Measurements from ENCODE around the gene CYP17A1. TPM values are rescaled to one million over a fixed set of nuclear protein-coding genes. Genes with fewer than 3 reads are reported as not detected.

Gene CYP17A1
- total and polyA plus RNA-seq, 4 donors, result 0.44 to 0.79 (median 0.65) TPM

GRCh38 chr10:102813017-102813541 lies 24.1 kb downstream of the CYP17A1 start:
- peaks cover 24% of the 10 kb centered on the region for H3K4me1 ChIP-seq (ENCODE audit: control insufficient read depth, insufficient read depth, low read length)
- no peak overlapping the region for H3K4me3 ChIP-seq (ENCODE audit: low read depth, low read length)
- 96% methylated on average over 16 of the region's 17 CpGs for WGBS (ENCODE audit: insufficient coverage)
- no peaks in the 10 kb centered on the region for H3K9me3 ChIP-seq (ENCODE audit: control insufficient read depth, insufficient read depth, low read length)
- H3K36me3 ChIP-seq (ENCODE audit: control insufficient read depth, insufficient read depth, low read length), result peaks cover 62% of the 10 kb centered on the region
- no peak for DNase-seq (ENCODE audit: low read depth in 4 of 6, low spot score in 6 of 6)
- H3K27me3 ChIP-seq (ENCODE audit: control insufficient read depth, insufficient read depth, low read length), result no peaks in the 10 kb centered on the region
- H3K27ac ChIP-seq (ENCODE audit: low read depth, low read length), result no peak overlapping the region

- Histone ChIP-seq H3K27ac (ENCODE audit: low read depth, low read length) (no peak overlapping the region), H3K4me1 (ENCODE audit: control insufficient read depth, insufficient read depth, low read length) (peaks cover 24% of the 10 kb centered on the region), H3K9me3 (ENCODE audit: control insufficient read depth, insufficient read depth, low read length) (no peaks in the 10 kb centered on the region), H3K36me3 (ENCODE audit: control insufficient read depth, insufficient read depth, low read length) (peaks cover 62% of the 10 kb centered on the region), H3K27me3 (ENCODE audit: control insufficient read depth, insufficient read depth, low read length) (no peaks in the 10 kb centered on the region), H3K4me3 (ENCODE audit: low read depth, low read length) (no peak overlapping the region)
- DNase-seq (ENCODE audit: low read depth in 4 of 6, low spot score in 6 of 6), result no peak
- WGBS (ENCODE audit: insufficient coverage), result 59% methylated on average over 6 of the region's 9 CpGs
Measured at GRCh38 chr10:102812231-102812876, 24.9 kb downstream of the CYP17A1 start.

GRCh38 chr10:102811346-102811745 lies 25.9 kb downstream of the CYP17A1 start:
- Histone ChIP-seq H3K4me3 (ENCODE audit: low read depth, low read length) (no peak overlapping the region), H3K9me3 (ENCODE audit: control insufficient read depth, insufficient read depth, low read length) (no peaks in the 10 kb centered on the region), H3K27ac (ENCODE audit: low read depth, low read length) (no peak overlapping the region), H3K4me1 (ENCODE audit: control insufficient read depth, insufficient read depth, low read length) (peaks cover 24% of the 10 kb centered on the region), H3K27me3 (ENCODE audit: control insufficient read depth, insufficient read depth, low read length) (no peaks in the 10 kb centered on the region), H3K36me3 (ENCODE audit: control insufficient read depth, insufficient read depth, low read length) (peaks cover 60% of the 10 kb centered on the region)
- WGBS (ENCODE audit: insufficient coverage), result 85% methylated on average over 3 of the region's 3 CpGs
- DNase-seq (ENCODE audit: low read depth in 4 of 6, low spot score in 6 of 6), result no peak

GRCh38 chr10:102808380-102808779 lies 28.8 kb downstream of the CYP17A1 start:
- no peak for DNase-seq (ENCODE audit: low read depth in 4 of 6, low spot score in 6 of 6)
- Histone ChIP-seq H3K4me3 (ENCODE audit: low read depth, low read length) (no peak overlapping the region), H3K4me1 (ENCODE audit: control insufficient read depth, insufficient read depth, low read length) (peaks cover 4% of the 10 kb centered on the region), H3K36me3 (ENCODE audit: control insufficient read depth, insufficient read depth, low read length) (peaks cover 37% of the 10 kb centered on the region), H3K27ac (ENCODE audit: low read depth, low read length) (no peak overlapping the region), H3K9me3 (ENCODE audit: control insufficient read depth, insufficient read depth, low read length) (no peaks in the 10 kb centered on the region), H3K27me3 (ENCODE audit: control insufficient read depth, insufficient read depth, low read length) (no peaks in the 10 kb centered on the region)
- WGBS (ENCODE audit: insufficient coverage), result 100% methylated on average over 1 of the region's 4 CpGs

- DNase-seq (ENCODE audit: low read depth in 4 of 6, low spot score in 6 of 6), result no peak
- no CpG with 5 or more reads among the region's 2 CpGs for WGBS (ENCODE audit: insufficient coverage)
- Histone ChIP-seq H3K9me3 (ENCODE audit: control insufficient read depth, insufficient read depth, low read length) (no peaks in the 10 kb centered on the region), H3K27me3 (ENCODE audit: control insufficient read depth, insufficient read depth, low read length) (no peaks in the 10 kb centered on the region), H3K4me1 (ENCODE audit: control insufficient read depth, insufficient read depth, low read length) (peaks cover 15% of the 10 kb centered on the region), H3K27ac (ENCODE audit: low read depth, low read length) (no peak overlapping the region), H3K36me3 (ENCODE audit: control insufficient read depth, insufficient read depth, low read length) (peaks cover 18% of the 10 kb centered on the region), H3K4me3 (ENCODE audit: low read depth, low read length) (no peak overlapping the region)
Measured at GRCh38 chr10:102804382-102805055, 32.7 kb downstream of the CYP17A1 start.

GRCh38 chr10:102802920-102803534 lies 34.2 kb downstream of the CYP17A1 start:
- Histone ChIP-seq H3K27me3 (ENCODE audit: control insufficient read depth, insufficient read depth, low read length) (no peaks in the 10 kb centered on the region), H3K4me3 (ENCODE audit: low read depth, low read length) (no peak overlapping the region), H3K9me3 (ENCODE audit: control insufficient read depth, insufficient read depth, low read length) (no peaks in the 10 kb centered on the region), H3K27ac (ENCODE audit: low read depth, low read length) (peak overlapping the region; percentile 71), H3K4me1 (ENCODE audit: control insufficient read depth, insufficient read depth, low read length) (peaks cover 22% of the 10 kb centered on the region), H3K36me3 (ENCODE audit: control insufficient read depth, insufficient read depth, low read length) (peaks cover 30% of the 10 kb centered on the region)
- WGBS (ENCODE audit: insufficient coverage), result 50% methylated on average over 1 of the region's 6 CpGs
- DNase-seq (ENCODE audit: low read depth in 4 of 6, low spot score in 6 of 6), result peak in 1 of 6 donors; percentile 30

- H3K4me1 ChIP-seq (ENCODE audit: control insufficient read depth, insufficient read depth, low read length), result peaks cover 22% of the 10 kb centered on the region
- no CpG with 5 or more reads among the region's 3 CpGs for WGBS (ENCODE audit: insufficient coverage)
- no peaks in the 10 kb centered on the region for H3K27me3 ChIP-seq (ENCODE audit: control insufficient read depth, insufficient read depth, low read length)
- H3K36me3 ChIP-seq (ENCODE audit: control insufficient read depth, insufficient read depth, low read length), result peaks cover 30% of the 10 kb centered on the region
- no peaks in the 10 kb centered on the region for H3K9me3 ChIP-seq (ENCODE audit: control insufficient read depth, insufficient read depth, low read length)
- no peak for DNase-seq (ENCODE audit: low read depth in 4 of 6, low spot score in 6 of 6)
- H3K4me3 ChIP-seq (ENCODE audit: low read depth, low read length), result no peak overlapping the region
- H3K27ac ChIP-seq (ENCODE audit: low read depth, low read length), result peak overlapping the region; percentile 71
Measured at GRCh38 chr10:102801978-102802377, 35.2 kb downstream of the CYP17A1 start.

DNA sequence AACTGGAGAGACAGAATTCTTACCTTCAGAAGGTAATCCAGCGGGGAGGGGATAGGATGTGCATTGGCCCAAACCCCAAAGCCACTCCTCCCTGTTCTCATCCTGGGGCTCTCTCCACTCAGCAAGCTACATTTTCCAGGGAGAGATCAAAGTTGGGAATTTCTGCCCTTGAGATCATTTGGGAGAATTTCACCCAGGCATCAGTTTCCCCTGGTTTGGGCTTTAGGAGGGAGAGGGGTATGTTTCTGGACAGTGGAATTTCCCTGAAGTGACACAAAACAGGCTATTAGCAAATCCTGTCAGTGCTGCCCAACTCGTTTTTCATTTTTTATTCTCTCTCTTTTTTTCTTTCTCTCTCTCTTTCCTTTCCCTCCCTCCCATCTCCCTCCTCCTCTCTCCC lies 35.7 kb downstream of the CYP17A1 start:
- Histone ChIP-seq H3K36me3 (ENCODE audit: control insufficient read depth, insufficient read depth, low read length) (peaks cover 30% of the 10 kb centered on the region), H3K27me3 (ENCODE audit: control insufficient read depth, insufficient read depth, low read length) (no peaks in the 10 kb centered on the region), H3K4me3 (ENCODE audit: low read depth, low read length) (no peak overlapping the region), H3K27ac (ENCODE audit: low read depth, low read length) (peak overlapping the region; percentile 86), H3K4me1 (ENCODE audit: control insufficient read depth, insufficient read depth, low read length) (peaks cover 23% of the 10 kb centered on the region), H3K9me3 (ENCODE audit: control insufficient read depth, insufficient read depth, low read length) (no peaks in the 10 kb centered on the region)
- peak in 1 of 6 donors; percentile 22 for DNase-seq (ENCODE audit: low read depth in 4 of 6, low spot score in 6 of 6)
- WGBS (ENCODE audit: insufficient coverage), result 80% methylated on average over 1 of the region's 2 CpGs

- peak in 1 of 6 donors; percentile 26 for DNase-seq (ENCODE audit: low read depth in 4 of 6, low spot score in 6 of 6)
- peaks cover 30% of the 10 kb centered on the region for H3K36me3 ChIP-seq (ENCODE audit: control insufficient read depth, insufficient read depth, low read length)
- H3K27me3 ChIP-seq (ENCODE audit: control insufficient read depth, insufficient read depth, low read length), result no peaks in the 10 kb centered on the region
- peak overlapping the region; percentile 86 for H3K27ac ChIP-seq (ENCODE audit: low read depth, low read length)
- H3K4me1 ChIP-seq (ENCODE audit: control insufficient read depth, insufficient read depth, low read length), result peaks cover 29% of the 10 kb centered on the region
- H3K4me3 ChIP-seq (ENCODE audit: low read depth, low read length), result no peak overlapping the region
- 55% methylated on average over 8 of the region's 10 CpGs for WGBS (ENCODE audit: insufficient coverage)
- no peaks in the 10 kb centered on the region for H3K9me3 ChIP-seq (ENCODE audit: control insufficient read depth, insufficient read depth, low read length)
Measured at GRCh38 chr10:102800611-102801335, 36.4 kb downstream of the CYP17A1 start.

Data from spinal cord (tissue), 10 donors.